IMR-90 (cell line): ENCODE results near the gene SH3TC1. TPM values are rescaled to one million over a fixed set of nuclear protein-coding genes. Genes with fewer than 3 reads are reported as not detected.

Experiments used
- ATAC-seq: fragments of 200-7000 bp; cut with Tn5 transposase; 2 replicates; pipeline ENCODE4 v1.9.1; 2020; ENCODE audit warnings: low read depth, mild to moderate bottlenecking, moderate library complexity
- BruUV-seq: library from RNA; stranded (reverse); fragments of 400-500 nt; replicated peaks from 2 replicates; lab custom pipeline; 2021; lab: Mats Ljungman, UMichigan
- CTCF ChIA-PET: fragments of 300-600 bp; formaldehyde crosslinking; extraction: SDS; loops from one replicate; lab custom pipeline; 2021; ENCODE audit warnings: antibody characterized with exemption; lab: Yijun Ruan, JAX
- POLR2A ChIA-PET: fragments of 300-600 bp; sonication (Branson Sonifier 250); formaldehyde crosslinking; loops from one replicate; lab custom pipeline; 2022; ENCODE audit warnings: antibody characterized with exemption; ENCODE audit not compliant: unreplicated experiment; lab: Charles Lee
- DNase-seq: peaks from one replicate; pipeline ENCODE4 v3.0.0; 2013
- H2AFZ ChIP-seq: replicated peaks from 2 replicates; pipeline ENCODE3; 2013; ENCODE audit warnings: low read length, mild to moderate bottlenecking; ENCODE audit not compliant: poor library complexity
- H2AK5ac ChIP-seq: 2 replicates; pipeline ENCODE4 v1.6.1; 2013; ENCODE audit warnings: low read depth, low read length, inconsistent platforms
- H2AK9ac ChIP-seq: replicated peaks from 2 replicates; pipeline ENCODE3; 2013; ENCODE audit warnings: mild to moderate bottlenecking, low read depth, low read length, moderate library complexity; ENCODE audit not compliant: poor library complexity
- H2BK120ac ChIP-seq: 2 replicates; pipeline ENCODE4 v1.6.1; 2013; ENCODE audit warnings: low read depth, low read length, inconsistent platforms
- H2BK15ac ChIP-seq: 3 replicates; pipeline ENCODE4 v1.6.1; 2013; ENCODE audit warnings: low read depth, low read length, inconsistent platforms
- H2BK20ac ChIP-seq: 2 replicates; pipeline ENCODE4 v1.6.1; 2013; ENCODE audit warnings: low read depth, mild to moderate bottlenecking, inconsistent platforms, low read length, moderate library complexity
- H2BK5ac ChIP-seq: 2 replicates; pipeline ENCODE4 v1.6.1; 2013; ENCODE audit warnings: mild to moderate bottlenecking, low read depth, low read length, inconsistent platforms; ENCODE audit not compliant: poor library complexity, severe bottlenecking
- H3K14ac ChIP-seq: replicated peaks from 2 replicates; pipeline ENCODE4 v1.6.1; 2013; ENCODE audit warnings: low read depth, low read length, inconsistent platforms
- H3K18ac ChIP-seq: 2 replicates; pipeline ENCODE4 v1.6.1; 2013; ENCODE audit warnings: low read depth, low read length, control low read depth
- H3K23ac ChIP-seq: 2 replicates; pipeline ENCODE4 v1.6.1; 2013; ENCODE audit warnings: low read depth, low read length, inconsistent platforms
- H3K27ac ChIP-seq: 2 replicates; pipeline ENCODE4 v1.5.1; 2013; ENCODE audit warnings: mild to moderate bottlenecking, control low read depth, low read length; ENCODE audit not compliant: insufficient read depth
- H3K27me3 ChIP-seq: 2 replicates; pipeline ENCODE4 v1.6.1; 2013; ENCODE audit warnings: low read length; ENCODE audit not compliant: control insufficient read depth, insufficient read depth
- H3K36me3 ChIP-seq: 2 replicates; pipeline ENCODE4 v1.6.1; 2013; ENCODE audit warnings: low read length, mixed read lengths; ENCODE audit not compliant: control insufficient read depth, insufficient read depth
- H3K4ac ChIP-seq: 2 replicates; pipeline ENCODE4 v1.6.1; 2013; ENCODE audit warnings: low read depth, low read length, inconsistent platforms
- H3K4me1 ChIP-seq: 2 replicates; pipeline ENCODE4 v1.6.1; 2013; ENCODE audit warnings: low read length, mixed read lengths; ENCODE audit not compliant: control insufficient read depth, insufficient read depth
- H3K4me2 ChIP-seq: 2 replicates; pipeline ENCODE4 v1.6.1; 2013; ENCODE audit warnings: low read depth, mild to moderate bottlenecking, control low read depth, low read length, moderate library complexity
- H3K4me3 ChIP-seq: 2 replicates; pipeline ENCODE4 v1.5.1; 2013; ENCODE audit warnings: low read depth, mild to moderate bottlenecking, control low read depth, low read length, moderate library complexity; ENCODE audit not compliant: insufficient read depth
- H3K56ac ChIP-seq: 2 replicates; pipeline ENCODE4 v1.6.1; 2013; ENCODE audit warnings: low read length, inconsistent platforms; ENCODE audit not compliant: insufficient read depth; ENCODE audit errors: extremely low read depth
- H3K79me1 ChIP-seq, 2 experiments: 2 replicates each; pipeline ENCODE4 v1.6.1; 2013; ENCODE audit warnings: low read length in 2 of 2, inconsistent platforms in 1 of 2, low read depth in 1 of 2
- H3K9ac ChIP-seq: 2 replicates; pipeline ENCODE4 v1.6.1; 2013; ENCODE audit warnings: low read depth, low read length, control low read depth
- H3K9me1 ChIP-seq: 2 replicates; pipeline ENCODE4 v1.6.1; 2013; ENCODE audit warnings: low read length, inconsistent platforms; ENCODE audit not compliant: insufficient read depth
- H3K9me3 ChIP-seq: 2 replicates; pipeline ENCODE4 v1.6.1; 2013; ENCODE audit warnings: low read length; ENCODE audit not compliant: control insufficient read depth, insufficient read depth
- H4K20me1 ChIP-seq: 2 replicates; pipeline ENCODE4 v1.6.1; 2013; ENCODE audit warnings: low read length, inconsistent platforms; ENCODE audit not compliant: insufficient read depth
- H4K5ac ChIP-seq: 2 replicates; pipeline ENCODE4 v1.6.1; 2013; ENCODE audit warnings: mild to moderate bottlenecking, low read depth, low read length, control low read depth
- H4K8ac ChIP-seq, 2 experiments: 2 replicates each; pipeline ENCODE4 v1.6.1; 2013; ENCODE audit warnings: low read depth in 2 of 2, low read length in 2 of 2, control low read depth in 1 of 2, inconsistent platforms in 1 of 2
- H4K91ac ChIP-seq: 2 replicates; pipeline ENCODE4 v1.6.1; 2013; ENCODE audit warnings: low read depth, low read length, inconsistent platforms; ENCODE audit not compliant: insufficient read depth
- BHLHE40 ChIP-seq: fragments of 150-350 bp; IDR thresholded peaks from 2 replicates; pipeline ENCODE4 v1.6.1; 2016; ENCODE audit warnings: mild to moderate bottlenecking, low read depth, low read length
- CEBPB ChIP-seq: IDR thresholded peaks from 2 replicates; pipeline ENCODE4 v1.6.1; 2012; ENCODE audit warnings: low read depth, low read length, improper control_type of control experiment
- CHD1 ChIP-seq: IDR thresholded peaks from 2 replicates; pipeline ENCODE4 v1.6.1; 2012; ENCODE audit warnings: low read depth, low read length, improper control_type of control experiment
- ELK1 ChIP-seq: fragments of 150-350 bp; IDR thresholded peaks from 2 replicates; pipeline ENCODE4 v1.6.1; 2016; ENCODE audit warnings: low read depth, mild to moderate bottlenecking, low read length, moderate library complexity, borderline replicate concordance
- FOS ChIP-seq: fragments of 150-350 bp; IDR thresholded peaks from 2 replicates; pipeline ENCODE4 v1.6.1; 2016; ENCODE audit warnings: low read depth, low read length
- MAFK ChIP-seq: IDR thresholded peaks from 2 replicates; pipeline ENCODE4 v1.6.1; 2012; ENCODE audit warnings: low read depth, low read length, improper control_type of control experiment
- MAZ ChIP-seq: IDR thresholded peaks from 2 replicates; pipeline ENCODE4 v1.6.1; 2012; ENCODE audit warnings: low read depth, mild to moderate bottlenecking, low read length, improper control_type of control experiment, moderate library complexity, borderline replicate concordance
- MXI1 ChIP-seq: IDR thresholded peaks from 2 replicates; pipeline ENCODE4 v1.6.1; 2012; ENCODE audit warnings: low read depth, mild to moderate bottlenecking, low read length, moderate library complexity, borderline replicate concordance
- NFE2L2 ChIP-seq: fragments of 150-350 bp; IDR thresholded peaks from 2 replicates; pipeline ENCODE4 v1.6.1; 2016; ENCODE audit warnings: low read depth, mild to moderate bottlenecking, low read length
- POLR2A ChIP-seq: IDR thresholded peaks from 2 replicates; pipeline ENCODE4 v1.6.1; 2012; ENCODE audit warnings: mild to moderate bottlenecking, low read depth, low read length
- RAD21 ChIP-seq: IDR thresholded peaks from 2 replicates; pipeline ENCODE4 v1.6.1; 2012; ENCODE audit warnings: low read length, improper control_type of control experiment
- RCOR1 ChIP-seq: IDR thresholded peaks from 2 replicates; pipeline ENCODE4 v1.6.1; 2012; ENCODE audit warnings: mild to moderate bottlenecking, low read length, improper control_type of control experiment; ENCODE audit not compliant: insufficient replicate concordance
- RFX5 ChIP-seq: IDR thresholded peaks from 2 replicates; pipeline ENCODE4 v1.8.0; 2012; ENCODE audit warnings: low read depth, mild to moderate bottlenecking, low read length, moderate library complexity
- SMC3 ChIP-seq: fragments of 150-350 bp; IDR thresholded peaks from 2 replicates; pipeline ENCODE4 v1.6.1; 2016; ENCODE audit warnings: low read depth, mild to moderate bottlenecking, antibody characterized with exemption, low read length, moderate library complexity
- dilution Hi-C: fragments of 300-500 bp; cut with HindIII; formaldehyde crosslinking; loops from one replicate; pipeline ENCODE4 v1.14.3; 2018; ENCODE audit warnings: low sequenced_read_pairs; ENCODE audit not compliant: unreplicated experiment
- in situ Hi-C: fragments of 300-500 bp; cut with MboI; formaldehyde crosslinking; loops from 3 replicates; pipeline ENCODE4 v1.14.3; 2019; ENCODE audit warnings: low sequenced_read_pairs, inconsistent platforms, mixed read lengths
- intact Hi-C: fragments of 100-400 bp; cut with micrococcal nuclease; formaldehyde crosslinking; loops from 2 replicates; pipeline ENCODE4 v1.10.0; 2022
- polyA plus RNA-seq, 3 experiments: library from polyadenylated mRNA; depleted of rRNA; stranded (reverse); fragments of >200 nt; gene quantifications; 2 replicates each; pipeline ENCODE4 v1.2.3, GENCODE V29; 2012; ENCODE audit warnings: low replicate concordance in 1 of 3
- total RNA-seq: library from RNA; depleted of rRNA; stranded (reverse); fragments of >200 nt; gene quantifications from 2 replicates; pipeline ENCODE4 v1.2.3, GENCODE V29; 2012
- TF ChIP-seq, protein P1 (sequence below): fragments of 150-350 bp; IDR thresholded peaks from 2 replicates; pipeline ENCODE4 v1.6.1; 2017; ENCODE audit warnings: mild to moderate bottlenecking, antibody characterized with exemption, low read length, low read depth
- TF ChIP-seq, protein P2 (sequence below): conservative IDR thresholded peaks from 2 replicates; pipeline ENCODE4 v1.5.1; 2012; ENCODE audit warnings: mild to moderate bottlenecking, low read depth, low read length, improper control_type of control experiment

The SH3TC1 gene
- total and polyA plus RNA-seq, 2 of the 4 experiments (the other 2 are of a cell fraction): 1.6 to 2.2 TPM

- H3K4me2 ChIP-seq: no peak overlapping the region
- no peak overlapping the region for H2BK120ac ChIP-seq
- no peak overlapping the region for H4K8ac ChIP-seq
- H3K23ac ChIP-seq: no peak overlapping the region
- ChIA-PET POLR2A (no interaction called here), CTCF (no interaction called here)
- no peak overlapping the region for H3K14ac ChIP-seq
- no peaks in the 10 kb centered on the region for H3K79me1 ChIP-seq
- no peaks in the 10 kb centered on the region for H3K9me3 ChIP-seq
- ATAC-seq: no peak
- H2BK5ac ChIP-seq: no peak overlapping the region
- dilution Hi-C loops (no loop called here), in situ Hi-C loops (loop anchor here (25.0 kb wide), 1 partner anchor 390 kb away; no protein-coding TSS in a partner anchor), intact Hi-C loops (no loop called here)
- TF ChIP-seq RAD21 (no peak), MAFK (no peak), MAZ (no peak), ELK1 (no peak), RFX5 (no peak), FOS (no peak), BHLHE40 (no peak), NFE2L2 (no peak), CEBPB (no peak), SMC3 (no peak), MXI1 (no peak), RCOR1 (no peak), CHD1 (no peak), POLR2A (no peak)
- TF ChIP-seq, protein P1, sequence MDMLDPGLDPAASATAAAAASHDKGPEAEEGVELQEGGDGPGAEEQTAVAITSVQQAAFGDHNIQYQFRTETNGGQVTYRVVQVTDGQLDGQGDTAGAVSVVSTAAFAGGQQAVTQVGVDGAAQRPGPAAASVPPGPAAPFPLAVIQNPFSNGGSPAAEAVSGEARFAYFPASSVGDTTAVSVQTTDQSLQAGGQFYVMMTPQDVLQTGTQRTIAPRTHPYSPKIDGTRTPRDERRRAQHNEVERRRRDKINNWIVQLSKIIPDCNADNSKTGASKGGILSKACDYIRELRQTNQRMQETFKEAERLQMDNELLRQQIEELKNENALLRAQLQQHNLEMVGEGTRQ: no peak
- TF ChIP-seq, protein P2, sequence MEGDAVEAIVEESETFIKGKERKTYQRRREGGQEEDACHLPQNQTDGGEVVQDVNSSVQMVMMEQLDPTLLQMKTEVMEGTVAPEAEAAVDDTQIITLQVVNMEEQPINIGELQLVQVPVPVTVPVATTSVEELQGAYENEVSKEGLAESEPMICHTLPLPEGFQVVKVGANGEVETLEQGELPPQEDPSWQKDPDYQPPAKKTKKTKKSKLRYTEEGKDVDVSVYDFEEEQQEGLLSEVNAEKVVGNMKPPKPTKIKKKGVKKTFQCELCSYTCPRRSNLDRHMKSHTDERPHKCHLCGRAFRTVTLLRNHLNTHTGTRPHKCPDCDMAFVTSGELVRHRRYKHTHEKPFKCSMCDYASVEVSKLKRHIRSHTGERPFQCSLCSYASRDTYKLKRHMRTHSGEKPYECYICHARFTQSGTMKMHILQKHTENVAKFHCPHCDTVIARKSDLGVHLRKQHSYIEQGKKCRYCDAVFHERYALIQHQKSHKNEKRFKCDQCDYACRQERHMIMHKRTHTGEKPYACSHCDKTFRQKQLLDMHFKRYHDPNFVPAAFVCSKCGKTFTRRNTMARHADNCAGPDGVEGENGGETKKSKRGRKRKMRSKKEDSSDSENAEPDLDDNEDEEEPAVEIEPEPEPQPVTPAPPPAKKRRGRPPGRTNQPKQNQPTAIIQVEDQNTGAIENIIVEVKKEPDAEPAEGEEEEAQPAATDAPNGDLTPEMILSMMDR: no peak
- BruUV-seq: no TSS peak
- no peaks in the 10 kb centered on the region for H3K36me3 ChIP-seq
- H3K9me1 ChIP-seq: no peaks in the 10 kb centered on the region
- H3K4ac ChIP-seq: no peak overlapping the region
- H3K4me1 ChIP-seq: no peaks in the 10 kb centered on the region
- peaks cover 8% of the 10 kb centered on the region; the same call in 1 of the 2 replicates for H3K27me3 ChIP-seq
- no peak overlapping the region for H3K18ac ChIP-seq
- H3K9ac ChIP-seq: no peak overlapping the region
- no peaks in the 10 kb centered on the region for H4K20me1 ChIP-seq
- no peak overlapping the region for H2AK5ac ChIP-seq
- H3K27ac ChIP-seq: no peak overlapping the region
- no peak overlapping the region for H2AK9ac ChIP-seq
- H2BK15ac ChIP-seq: no peak overlapping the region
- no peak overlapping the region for H4K91ac ChIP-seq
- no peak overlapping the region for H2BK20ac ChIP-seq
- no peak for DNase-seq
- no peak overlapping the region for H4K5ac ChIP-seq
- no peak overlapping the region for H2AFZ ChIP-seq
- no peak overlapping the region for H3K4me3 ChIP-seq
- no peak overlapping the region for H3K56ac ChIP-seq
Measured at GRCh38 chr4:8221985-8222384, 22.9 kb downstream of the SH3TC1 start.
